Stimulated activated CD4-positive, alpha-beta T cell treated with anti-CD3 and anti-CD28 coated beads, Interleukin-15, amount 100 ng/mL, for 1 hour (primary cell): ENCODE measurements around the gene BCHE.

Source experiments
- DNase-seq, 2 donors: peaks; one replicate each; pipeline ENCODE4 v3.0.0-alpha.2; 2020; ENCODE audit warnings: low read depth in 1 of 2, low spot score in 1 of 2

Gene BCHE

DNA sequence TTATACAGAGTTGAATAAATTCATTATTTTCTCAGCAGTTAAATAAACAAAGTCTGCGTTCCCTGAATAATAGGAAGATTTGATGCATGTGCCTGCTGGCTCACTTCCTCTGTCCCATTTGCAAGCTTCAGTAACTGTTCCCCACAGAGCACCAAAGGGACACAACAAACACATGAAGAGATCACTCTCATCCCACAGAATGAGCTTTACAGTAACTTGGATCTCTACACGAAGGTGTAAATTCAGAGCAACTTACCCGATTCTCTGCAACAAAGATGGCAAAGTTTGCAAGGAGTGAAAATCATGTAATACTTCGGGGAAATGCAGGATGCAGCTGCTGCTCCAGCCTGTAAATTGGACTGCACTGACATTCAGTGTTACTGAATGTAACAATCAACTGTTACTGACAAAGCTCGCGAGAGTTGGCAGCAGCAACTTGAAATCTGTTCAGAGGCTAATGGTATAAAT is at the start of gene BCHE:
Gene BCHE, minus strand, starts transcription at position 366 of the 468 bp plus-strand sequence. CDS start 6,390 bp downstream, outside the sequence.
- DNase-seq = no peak

DNA sequence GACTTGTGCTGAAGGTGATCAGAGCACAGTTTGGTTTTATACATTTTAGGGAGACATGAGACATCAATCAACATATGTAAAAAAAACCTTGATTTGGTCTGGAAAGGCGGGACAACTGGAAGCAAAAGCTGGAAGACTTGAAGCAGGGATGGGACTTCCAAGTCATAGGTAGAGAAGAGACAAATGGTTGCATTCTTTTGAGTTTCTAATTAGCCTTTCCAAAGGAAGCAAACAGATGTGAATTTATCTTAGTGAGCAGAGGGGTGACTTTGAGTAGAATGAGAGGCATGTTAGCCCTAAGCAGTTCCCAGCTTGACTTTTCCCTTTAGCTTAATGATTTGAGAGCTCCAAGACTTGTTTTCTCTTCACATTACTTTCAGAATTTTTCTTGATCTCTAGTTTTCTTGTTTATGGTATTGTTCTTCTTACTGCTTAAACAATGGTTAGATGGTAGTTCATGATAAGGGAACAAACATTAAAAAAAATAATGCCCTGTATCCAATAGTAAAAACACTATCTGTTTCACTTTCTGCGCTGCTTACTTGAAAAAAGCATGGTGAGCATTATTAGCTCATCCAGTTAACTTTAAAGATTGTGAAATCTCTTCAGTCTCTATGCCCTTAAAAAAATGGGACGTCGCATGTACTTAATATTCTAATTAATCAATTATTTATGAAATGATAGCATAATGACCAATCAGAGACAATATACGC is 48.5 kb upstream of the BCHE start:
- no peak for DNase-seq

DNA sequence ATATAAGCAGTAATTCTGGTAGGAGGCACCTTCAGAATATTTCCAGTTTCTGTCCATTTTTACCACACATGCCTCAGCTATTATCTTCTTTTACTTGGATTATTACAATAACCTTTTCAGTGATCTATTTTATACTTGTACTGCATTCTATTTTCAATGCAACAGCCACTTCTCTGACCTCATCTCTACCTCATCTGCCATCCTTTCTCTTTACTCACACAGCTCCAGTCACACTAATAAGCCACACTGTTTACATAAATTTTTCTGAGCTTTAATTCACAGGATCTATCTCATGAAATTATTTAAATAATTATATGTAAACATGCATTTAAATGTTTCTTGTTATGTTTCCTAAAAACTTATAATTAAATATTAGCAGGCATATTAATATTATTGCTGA is 47.3 kb upstream of the BCHE start:
- DNase-seq = no peak

DNA sequence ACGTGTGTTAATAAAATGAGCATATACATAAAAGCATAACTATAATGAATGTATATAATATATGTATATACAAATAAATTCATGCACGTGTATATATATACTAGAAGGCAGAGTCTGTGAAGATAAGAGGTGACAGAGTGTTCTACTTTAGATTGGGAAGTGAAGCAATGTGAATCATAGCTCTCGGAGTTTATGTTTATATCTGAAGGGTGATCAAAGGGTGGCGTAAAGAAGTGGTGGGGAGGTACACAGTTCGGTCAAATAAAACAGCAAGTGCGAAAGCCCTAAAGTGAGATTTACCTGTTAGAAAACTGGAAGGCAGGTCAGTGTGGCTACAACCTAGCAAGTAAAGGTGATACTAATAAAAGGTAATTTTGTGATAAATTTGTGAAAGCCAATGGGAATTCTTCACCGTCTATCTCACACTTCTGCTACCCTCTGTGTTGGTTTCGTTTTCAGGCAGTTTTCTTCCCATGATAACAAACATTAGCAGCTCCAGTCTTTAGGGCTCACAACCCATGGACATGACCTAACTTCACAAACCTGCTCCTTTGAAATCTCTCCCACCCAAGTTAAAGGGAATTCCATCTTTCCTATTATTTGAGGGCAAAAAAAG is 46.7 kb upstream of the BCHE start:
- DNase-seq = no peak

DNA sequence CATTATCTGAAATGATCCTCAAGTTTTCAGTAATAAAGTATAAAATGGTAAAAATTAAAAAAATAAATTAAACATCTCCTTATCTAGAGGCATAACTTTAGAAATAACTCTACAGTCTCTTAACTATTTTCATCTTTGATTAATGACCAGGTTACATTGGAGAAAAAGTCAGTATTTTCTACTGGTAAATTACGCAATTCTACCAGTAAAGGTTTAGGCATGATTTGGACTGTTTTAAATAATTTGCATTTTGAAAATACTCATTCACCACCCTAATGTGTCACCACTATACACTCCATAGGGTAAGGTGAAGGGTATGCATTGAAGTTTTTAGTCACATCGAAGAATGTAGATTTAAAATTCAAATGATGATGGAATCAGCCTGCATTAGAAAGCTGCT is 45.9 kb upstream of the BCHE start:
- DNase-seq = no peak

DNA sequence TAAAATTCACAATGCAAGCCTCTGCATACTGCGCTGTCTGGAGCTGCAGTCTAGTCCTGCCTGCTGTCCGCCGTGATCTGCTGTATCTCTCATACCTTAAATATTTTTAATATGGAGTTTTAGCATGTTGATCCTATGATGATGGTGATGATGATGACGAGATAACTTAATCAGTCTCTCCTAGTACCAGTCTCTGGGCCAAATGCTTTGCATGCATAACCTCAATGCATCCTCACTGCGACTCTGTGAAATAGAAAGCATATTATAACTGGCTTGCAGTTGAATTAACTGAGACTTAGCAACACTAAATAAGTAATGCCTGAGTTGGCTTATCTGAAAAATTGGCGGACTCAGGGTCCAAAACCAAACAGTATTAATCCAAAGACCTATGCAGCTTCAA is 38.4 kb upstream of the BCHE start:
- DNase-seq = no peak

DNA sequence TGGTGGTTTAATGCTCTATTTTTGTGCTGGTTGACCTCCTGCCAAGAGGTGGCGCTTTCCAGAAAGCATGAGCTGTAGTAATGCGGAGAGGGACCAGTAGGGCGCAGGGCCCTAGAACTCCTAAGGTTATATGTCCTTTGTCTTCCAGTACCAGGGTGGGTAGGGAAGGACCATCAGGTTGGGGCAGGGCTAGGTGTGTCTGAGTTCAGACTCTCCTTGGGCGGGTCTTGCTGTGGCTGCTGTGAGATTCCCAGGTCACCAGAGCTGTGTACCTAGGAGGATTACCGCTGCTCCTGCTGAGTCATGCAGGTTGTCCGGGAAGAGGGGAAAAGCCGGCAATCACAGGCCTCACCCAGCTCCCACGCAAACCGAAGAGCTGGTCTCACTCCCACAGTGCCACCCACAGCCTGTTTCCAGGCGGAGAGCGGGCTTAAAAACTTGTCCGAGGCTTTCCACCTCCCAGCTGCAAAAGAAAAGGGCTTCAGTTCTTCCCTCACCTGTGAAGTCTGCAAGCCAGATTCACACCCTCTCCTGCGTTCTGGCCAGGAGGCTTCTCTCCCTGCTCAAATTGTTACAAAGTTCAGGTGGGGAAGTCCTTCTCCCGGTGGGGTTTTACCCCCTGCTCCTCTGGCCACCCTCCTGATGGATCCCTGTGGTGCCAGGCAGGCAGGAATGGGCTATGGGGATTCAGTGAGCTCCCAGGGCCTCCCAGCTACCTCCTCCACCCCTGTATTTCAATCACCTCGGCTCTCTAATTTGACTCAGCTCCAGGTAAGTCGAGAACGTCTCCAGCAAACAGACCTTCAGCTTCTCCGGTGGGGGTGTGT is 37.7 kb upstream of the BCHE start:
- DNase-seq = no peak

DNA sequence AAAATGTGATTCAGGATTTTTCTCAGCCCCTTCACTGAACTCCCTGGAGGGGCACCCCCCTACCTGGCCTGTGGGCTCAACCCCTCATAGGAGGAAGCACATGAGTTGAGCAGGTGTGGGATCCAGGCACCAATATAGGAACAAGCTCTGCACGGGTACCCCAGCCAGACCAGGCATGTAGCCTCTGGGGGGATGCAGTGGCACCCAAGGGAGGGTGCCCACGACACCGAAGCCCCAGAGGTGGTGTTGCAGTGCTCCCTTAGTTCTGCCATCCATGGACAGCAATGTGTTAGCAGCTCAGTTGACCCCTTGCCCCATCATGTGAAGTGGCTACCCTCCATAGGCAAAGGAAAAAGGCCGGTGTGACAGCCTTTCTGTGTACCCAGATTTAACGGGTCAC is 30.9 kb upstream of the BCHE start:
- no peak for DNase-seq

DNA sequence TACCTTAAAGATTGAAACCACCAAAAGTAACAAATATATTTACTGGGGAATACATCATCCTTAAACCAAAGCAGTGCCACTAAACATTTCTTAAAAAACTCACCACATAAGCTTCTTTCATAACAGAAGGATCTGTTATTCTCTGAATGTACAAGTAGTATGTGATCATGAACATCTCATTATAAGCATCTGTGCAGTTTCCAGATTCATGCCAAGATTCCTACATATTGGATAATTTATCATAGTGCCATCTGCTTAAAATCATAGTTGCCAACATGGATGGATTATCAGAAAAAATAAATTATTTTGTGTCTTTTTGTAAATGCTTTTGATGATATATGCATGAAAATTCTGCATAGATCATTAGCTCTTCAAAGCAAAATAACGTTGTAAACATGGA is 21.8 kb upstream of the BCHE start:
- no peak for DNase-seq

DNA sequence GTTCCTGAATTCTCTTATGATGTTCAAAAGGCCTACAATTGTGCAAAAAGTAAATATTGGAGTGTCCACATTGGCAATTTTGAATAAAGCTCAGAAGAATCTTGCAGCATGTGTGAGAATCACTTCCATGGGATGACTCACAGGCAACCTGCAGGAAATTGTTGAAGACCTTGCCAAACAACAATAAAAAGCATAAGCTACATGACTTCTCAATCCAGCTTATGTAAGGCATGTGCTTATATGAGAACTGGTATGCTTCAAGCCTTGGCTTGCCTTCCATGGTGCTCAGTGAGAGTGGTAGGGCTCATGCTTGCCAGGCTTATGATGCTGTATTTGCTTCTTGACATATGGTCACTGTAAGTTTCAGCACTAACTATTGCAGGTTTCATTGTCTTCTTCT is 18.4 kb upstream of the BCHE start:
- DNase-seq = no peak

DNA sequence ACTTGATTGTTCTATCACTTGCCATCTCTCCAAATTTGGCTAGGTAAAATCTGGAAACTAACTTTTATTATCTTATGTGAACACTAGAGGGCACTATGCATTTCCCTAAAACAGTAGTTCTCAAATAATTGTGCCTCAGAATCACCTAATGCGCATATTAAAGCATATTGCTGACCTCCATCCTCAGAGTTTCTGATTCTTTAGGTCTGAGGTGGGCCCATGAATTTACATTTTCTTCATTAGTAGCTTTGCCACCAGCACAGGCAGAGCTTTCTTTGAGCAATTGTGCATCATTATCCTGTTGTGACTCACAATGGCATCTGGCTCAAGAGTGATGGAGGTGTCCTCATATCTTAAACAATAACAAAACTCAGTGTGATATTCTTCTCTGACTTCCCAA is 17.5 kb upstream of the BCHE start:
- no peak for DNase-seq

DNA sequence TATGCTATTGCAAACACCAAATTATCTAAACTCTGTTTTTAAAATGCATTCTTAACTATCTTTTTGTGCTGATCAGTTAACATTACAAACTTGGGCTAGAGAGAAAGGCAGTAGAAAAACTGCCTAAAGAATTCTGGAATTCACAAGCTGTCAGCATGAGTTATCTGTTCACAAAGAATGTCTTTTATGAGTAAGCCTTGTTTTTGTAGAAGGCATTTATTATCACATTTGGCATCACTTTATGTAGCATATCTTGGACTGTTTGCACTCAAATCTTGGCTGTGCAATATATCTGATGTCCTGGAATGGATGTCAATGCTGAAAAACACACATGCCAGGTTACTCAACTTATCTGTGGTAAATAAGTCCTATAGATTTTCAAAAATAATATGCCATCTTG is 15.5 kb upstream of the BCHE start:
- no peak for DNase-seq

DNA sequence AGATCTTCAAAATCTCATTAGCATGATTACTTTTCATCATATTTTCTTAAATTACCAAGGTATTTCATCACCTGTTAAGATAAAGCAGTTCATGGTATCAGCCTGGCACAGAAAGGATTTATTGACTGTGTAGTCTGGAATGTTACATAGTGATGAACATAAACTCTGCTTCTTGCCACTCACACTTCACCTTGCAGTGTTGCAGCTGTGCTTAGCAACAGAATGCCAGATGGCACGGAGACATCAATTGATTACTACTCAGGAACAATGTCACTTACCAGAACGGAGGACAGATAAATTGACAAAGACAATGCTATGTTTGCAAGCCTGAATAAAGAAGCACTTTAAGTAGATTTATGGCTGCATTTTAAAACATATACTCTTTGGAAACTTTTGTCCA is 15.0 kb upstream of the BCHE start:
- DNase-seq = no peak

DNA sequence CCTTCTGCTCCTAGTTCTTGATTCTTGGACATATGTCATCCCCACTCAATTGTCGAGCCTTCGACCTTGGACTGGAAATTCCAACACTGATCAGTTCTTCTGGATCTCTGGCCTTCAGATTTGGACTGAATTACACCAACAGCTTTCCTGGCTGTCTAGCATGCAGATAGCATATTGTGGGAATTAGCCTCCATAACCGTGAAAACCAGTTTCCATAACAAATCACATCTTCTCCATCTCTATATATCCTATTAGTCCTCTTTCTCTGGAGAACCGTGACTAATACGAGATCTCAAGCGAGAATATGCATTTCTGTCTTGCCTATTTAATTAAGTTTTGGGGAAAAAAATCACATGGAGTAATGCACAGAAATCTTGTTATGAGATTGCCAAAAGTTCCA is 8.8 kb upstream of the BCHE start:
- no peak for DNase-seq

DNA sequence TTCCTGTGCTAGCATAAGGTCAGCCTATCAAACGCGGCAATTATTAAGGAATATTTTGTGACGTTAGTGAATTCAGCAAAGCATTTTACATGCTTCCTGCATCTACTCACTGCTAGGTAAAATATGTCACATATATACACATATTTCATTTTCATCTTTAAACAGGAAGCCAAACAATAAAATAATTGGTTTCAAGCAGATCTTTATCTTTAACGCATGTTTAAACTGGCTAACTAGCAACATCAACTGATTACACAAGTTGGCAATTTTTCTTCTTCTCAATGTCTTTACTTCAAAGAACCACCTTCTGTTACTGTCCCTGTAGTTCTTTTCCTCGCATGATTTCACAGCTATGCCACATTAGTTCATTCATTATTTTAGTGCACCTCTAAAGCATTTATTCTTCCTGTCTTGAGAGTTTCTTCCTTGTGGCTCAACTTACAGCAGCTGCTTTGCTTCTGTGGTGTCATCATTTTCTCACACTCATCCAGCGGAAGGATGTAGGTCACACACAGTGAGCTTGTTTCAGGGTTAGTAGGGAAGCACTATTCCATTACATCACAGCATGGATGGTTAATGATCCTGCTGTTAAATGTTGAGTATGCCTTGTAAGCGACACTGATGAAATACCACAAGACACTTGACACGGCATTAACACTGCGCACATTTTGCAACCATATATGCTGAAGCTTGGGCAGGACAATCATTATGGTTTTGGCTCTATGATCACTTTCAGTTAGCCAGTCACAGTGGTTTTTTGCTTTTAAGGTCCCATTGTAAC is 2.3 kb upstream of the BCHE start:
- DNase-seq = no peak

DNA sequence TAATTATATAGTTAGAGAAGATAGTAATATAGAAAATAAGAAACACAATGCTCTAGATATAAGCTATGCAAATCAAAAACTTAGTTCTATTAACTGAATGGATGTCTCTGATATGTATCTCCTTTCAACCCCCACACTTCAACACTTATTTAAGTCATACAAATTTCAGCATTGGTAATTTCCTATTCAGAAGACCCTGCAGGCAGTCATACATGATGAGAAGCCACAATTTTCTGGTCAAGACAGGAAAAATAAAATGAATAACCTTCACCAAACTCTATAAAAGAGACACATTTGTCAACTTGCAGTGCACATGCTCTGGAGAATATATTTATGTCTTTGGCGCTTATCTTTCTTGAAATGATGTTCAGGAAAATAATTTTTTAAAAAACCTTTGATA is 578 bp upstream of the BCHE start:
- no peak for DNase-seq

DNA sequence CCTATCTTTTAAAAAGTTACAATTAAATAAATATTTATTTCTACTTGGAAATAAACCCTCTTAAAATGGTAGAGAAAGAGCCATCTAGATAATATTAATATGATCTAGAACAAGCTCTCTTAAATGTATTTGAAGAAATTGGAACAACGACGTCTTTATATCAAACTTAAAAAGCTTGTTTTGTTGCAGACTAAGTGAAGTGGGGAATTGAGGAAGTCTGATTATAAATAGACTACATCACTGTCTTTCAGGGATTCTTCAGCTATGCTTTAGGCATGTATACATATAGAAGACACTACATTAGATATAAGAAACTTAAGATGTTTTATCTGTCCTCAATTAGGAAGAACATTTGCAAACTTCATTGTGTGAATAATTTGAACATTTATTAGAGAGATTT is 1.8 kb downstream of the BCHE start:
- no peak for DNase-seq

DNA sequence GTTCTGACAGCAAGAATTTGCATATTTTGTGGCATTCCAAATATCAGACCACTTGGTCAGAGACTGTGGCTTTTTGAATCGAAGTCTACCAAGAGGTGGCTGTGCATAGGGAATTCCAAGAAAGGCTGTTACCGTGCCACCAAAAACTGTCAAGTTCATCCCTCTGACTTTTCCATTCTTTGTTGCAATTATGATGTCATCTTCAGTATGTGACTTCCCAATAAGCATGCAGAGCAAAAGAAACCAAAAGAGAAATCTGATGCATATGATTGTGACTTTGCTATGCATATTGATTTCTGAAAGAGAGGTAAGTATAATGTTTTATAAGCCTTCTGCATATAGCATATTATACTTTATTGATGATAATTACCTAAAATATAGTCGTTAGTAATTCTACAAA is 6.5 kb downstream of the BCHE start:
- DNase-seq = no peak

DNA sequence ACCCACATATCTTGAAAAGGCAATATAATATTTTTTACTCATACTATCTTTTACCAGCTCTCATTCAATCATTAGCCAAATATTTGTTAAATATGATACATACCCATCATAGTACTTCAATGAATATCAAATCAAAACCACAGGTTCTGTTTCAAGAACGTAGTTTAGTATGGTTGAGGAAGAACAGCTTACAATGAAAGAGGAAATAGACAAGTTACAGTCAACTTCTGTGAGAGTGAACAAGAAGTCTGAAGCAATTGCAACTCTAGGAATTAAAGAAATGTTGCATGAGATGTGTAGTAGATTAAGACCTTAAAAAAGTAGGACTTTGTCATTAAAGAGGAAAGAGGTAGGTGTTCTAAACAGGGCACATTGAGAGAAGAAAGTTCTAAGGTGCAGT is 9.3 kb downstream of the BCHE start:
- no peak for DNase-seq

DNA sequence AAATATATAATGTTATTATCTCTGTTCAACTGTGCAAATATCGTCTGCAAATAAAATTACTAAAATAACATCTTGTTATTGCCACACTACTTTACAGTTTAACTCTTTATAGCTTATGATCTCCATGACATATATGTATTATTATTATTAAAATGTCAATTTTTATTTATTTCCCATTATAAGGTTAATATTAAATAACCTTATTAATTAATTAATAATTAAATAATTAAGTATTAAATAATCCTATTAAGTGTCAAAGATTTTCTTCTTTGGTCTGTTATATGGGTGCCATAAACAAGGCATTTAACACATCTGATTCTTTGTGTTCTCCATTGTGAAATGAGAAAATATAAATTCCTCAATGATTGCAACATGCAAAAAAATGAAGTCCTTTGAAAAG is 10.0 kb downstream of the BCHE start:
- DNase-seq = no peak

DNA sequence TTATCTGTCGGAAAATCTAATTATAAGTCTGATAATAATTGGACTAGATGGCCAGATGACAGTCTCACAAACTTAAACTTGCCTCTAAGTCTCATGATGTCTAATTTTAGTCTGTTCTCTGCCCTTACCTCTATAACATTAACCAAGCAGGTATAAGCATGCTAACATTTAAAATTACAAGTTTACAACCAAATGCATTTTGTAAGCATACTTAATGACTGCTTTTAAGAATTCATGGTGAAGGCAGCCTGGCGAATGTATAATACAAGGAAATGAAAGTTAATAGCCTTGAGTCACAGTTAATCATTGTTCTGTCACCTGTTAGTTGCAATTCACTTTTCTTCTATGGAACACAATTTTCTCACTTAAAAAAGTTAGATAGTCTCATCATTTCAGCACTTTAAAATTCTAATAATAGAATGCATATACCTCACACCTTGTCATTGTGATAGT is 16.5 kb downstream of the BCHE start:
- no peak for DNase-seq
